Activated CD4-positive, alpha-beta T cell treated with anti-CD3 and anti-CD28 coated beads for 1 hour (primary cell): Measurements from ENCODE around the gene SYNE2.

Source experiments
- DNase-seq: peaks from one replicate; pipeline ENCODE4 v3.0.0-alpha.2; 2020

The SYNE2 gene

DNA sequence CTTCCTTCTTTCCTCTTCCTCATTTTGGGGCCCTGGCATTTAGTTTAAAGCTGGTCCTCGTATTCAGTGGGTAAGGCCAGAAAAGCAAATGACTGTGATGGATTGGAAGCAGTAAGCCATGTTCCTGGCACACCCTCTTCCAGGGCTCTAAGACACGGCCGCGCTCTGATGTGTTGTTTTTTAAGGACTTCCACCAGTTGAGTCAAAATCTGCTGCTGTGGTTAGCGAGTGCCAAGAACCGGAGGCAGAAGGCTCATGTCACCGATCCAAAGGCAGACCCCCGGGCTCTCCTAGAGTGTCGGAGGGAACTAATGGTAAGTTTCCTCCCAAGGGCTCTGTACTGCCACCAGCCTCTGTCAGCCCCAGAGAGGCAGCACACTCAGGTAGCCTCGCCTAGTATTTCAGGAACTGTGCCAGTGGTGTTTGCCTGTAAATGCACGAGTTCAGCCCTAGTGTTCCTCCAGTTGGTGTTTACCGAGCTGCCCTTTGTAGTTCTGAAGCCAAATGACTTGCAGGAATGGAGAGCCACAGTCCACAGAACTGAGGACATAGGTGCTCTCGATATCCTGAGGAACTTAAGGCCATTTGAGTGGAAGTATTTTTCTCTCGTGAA, 368.7 kb downstream of the SYNE2 start:
- no peak for DNase-seq

DNA sequence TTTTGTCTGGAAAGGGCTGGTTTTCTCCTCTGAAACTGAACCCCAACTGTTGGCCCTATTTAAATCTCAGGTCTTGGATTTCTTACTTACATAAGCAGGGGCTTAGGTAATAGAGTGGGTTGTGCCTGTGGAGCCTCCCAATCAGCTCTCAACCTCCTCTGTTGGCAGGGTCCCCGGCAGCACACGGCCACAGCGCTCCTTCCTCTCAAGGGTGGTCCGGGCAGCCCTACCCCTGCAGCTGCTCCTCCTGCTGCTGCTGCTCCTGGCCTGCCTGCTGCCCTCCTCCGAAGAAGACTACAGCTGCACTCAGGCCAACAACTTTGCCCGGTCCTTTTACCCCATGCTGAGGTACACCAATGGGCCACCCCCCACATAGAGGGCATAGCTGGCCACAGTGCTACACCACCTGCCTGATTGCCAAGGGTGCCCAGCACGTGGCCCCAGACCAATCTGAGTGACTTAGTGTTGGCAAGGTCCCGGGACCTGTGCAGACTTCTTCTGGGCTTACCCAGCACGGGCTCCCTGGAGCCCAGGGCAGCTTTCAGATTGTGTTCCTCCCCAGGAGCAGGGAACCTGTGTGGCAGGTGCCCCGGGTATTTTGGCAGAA, 372.4 kb downstream of the SYNE2 start:
- no peak for DNase-seq

DNA sequence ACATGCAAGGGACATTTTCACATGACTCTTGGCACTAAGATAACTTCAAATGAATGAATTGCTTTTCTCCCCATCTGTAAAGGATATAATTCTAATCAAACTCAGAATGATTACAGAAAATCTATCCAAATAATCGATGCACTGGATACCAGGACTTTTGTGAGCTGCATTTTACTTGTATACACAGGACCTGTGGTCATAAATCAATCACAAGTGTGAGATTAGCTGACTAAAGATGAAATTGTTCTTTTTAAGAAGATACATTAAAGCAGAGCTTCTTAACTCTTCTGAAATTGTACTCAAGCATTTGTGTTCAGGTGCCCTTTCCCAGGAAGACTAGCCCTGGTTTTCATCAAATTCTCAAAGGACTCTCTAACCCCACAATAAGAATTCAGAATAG, 375.1 kb downstream of the SYNE2 start:
- no peak for DNase-seq

DNA sequence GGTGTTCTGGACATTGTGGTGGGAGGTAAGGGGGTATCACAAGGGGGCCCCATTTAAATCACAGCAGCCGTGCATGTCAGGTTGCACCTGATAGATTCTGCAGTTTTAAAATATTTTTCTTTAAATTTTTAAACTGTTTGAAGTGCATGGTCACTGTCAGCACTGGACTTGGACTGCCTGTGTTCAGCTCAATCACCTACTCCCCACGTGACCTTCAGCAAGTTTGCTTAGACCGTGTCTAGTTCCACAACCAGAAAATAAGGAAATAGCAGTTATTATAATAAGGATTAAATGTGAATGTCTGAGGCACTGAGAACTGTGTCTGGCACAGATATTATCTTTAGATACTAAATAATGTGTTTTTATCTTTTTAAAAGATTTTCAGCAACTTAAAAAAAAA, 376.7 kb downstream of the SYNE2 start:
- no peak for DNase-seq

DNA sequence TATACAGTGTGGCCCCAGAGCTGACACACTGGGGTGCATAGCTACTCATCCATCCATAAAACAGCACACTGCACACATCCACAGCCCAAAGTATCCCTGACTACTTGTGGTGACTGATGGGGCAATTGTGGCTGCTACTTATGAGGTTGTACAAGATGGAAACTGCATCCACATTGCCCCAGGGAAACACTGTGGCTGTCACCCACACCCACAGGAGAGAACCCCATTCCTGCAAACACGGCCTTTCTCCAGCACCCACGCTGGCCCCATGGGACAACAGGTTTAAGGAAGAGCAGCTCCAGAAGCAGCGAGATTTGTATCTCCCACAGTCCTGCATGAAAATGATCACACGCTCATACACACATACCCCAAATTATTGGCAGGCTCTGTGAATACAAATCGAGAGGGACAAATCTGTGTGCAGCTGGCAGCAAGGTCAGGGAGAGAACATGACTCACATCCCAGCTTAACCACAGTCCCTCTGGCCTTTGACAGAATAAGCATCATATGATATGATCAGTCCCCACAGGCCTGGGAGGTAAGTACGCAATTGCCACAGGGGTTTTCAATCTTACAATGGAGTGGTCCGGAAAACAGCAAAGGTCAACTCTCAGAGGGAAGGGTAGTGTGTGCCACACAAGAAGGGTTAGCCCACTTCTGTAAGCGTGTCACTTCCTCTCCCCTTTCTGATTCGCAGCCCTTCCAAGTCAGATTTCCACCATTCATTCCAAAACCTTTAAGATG, 379.5 kb downstream of the SYNE2 start:
- no peak for DNase-seq

DNA sequence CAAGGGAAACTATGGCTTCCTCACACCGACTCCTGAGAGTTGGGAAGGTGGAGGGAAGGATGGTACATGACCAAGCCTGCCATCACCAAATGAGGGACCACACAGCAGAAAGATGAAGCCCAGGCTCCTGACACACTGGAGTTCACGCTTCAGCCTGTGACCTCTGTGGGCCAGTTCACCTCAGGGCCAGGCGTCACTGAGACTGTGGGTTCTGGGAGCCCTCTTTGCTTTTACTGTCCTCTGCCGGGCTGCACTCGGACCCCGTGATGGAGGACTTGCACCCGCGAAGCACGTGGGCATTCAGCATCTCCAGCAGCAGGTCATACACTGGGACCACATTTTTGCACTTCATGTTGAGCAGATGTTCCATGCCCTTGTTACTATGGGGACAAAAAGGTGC, 380.1 kb downstream of the SYNE2 start:
- no peak for DNase-seq

DNA sequence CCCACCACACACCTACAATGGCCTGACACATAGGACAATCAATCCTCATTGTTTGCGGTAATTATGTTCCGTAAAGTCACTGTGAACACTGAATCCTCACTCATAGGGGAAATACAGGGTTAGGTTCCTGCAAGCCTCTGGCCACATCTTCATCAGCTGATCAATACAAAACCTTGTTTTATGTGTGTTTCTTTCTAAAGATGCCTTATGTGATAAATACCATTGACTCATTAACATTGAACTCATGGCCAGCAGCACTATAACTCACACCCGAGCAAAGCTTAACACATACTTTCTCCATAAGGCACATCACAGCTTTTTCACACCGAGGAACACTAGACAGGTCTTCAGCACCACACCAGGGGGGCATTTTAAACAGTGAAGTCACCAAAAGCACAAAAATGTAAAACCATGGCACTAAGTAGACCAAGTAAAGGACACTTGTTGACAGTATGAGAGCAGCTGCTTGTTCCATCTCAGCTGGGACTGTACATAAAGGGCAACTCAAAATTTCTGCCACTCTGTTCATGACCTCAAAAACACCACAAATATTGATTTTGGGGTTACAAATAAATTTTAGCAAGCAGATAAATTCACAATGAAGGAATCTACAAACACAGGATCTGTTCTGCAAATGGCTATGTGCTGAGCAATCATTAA, 380.9 kb downstream of the SYNE2 start:
- no peak for DNase-seq

DNA sequence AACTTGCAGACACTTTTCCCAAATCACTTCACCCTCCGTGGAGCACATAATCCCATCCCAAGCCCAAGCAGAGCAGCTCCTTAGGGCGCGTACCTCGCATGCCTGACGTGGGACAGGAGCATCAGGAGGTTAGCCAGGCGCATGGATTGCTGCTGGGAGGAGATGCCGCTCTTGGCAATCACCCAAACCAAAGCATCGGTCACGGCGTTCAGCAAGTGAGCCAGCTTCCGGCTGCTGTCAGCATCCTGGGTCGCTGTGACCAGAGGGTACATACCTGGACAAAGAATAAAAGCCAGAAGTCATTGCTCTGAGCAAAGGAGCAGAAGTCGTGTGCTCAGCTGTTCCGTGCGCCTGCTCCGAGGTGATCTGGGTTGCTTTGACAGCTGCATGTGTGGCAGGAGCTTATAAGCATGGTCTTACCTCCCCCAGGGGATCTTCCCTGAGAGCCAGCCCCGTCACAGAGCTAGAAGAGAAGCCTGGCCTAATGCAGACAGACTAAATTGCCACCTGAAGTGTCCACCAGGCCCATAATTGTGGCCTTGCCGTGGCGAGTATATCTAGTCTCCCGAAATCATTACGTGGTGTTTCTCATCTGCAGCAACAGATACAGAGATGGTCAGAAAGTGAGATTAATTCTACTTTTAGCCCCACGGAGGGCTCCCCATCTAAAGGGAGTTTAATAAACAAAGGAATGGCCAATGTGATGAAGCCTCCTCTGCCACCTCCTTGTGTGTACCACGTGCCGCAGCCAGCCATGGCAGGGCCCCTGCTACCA, 382.3 kb downstream of the SYNE2 start:
- DNase-seq = no peak

DNA sequence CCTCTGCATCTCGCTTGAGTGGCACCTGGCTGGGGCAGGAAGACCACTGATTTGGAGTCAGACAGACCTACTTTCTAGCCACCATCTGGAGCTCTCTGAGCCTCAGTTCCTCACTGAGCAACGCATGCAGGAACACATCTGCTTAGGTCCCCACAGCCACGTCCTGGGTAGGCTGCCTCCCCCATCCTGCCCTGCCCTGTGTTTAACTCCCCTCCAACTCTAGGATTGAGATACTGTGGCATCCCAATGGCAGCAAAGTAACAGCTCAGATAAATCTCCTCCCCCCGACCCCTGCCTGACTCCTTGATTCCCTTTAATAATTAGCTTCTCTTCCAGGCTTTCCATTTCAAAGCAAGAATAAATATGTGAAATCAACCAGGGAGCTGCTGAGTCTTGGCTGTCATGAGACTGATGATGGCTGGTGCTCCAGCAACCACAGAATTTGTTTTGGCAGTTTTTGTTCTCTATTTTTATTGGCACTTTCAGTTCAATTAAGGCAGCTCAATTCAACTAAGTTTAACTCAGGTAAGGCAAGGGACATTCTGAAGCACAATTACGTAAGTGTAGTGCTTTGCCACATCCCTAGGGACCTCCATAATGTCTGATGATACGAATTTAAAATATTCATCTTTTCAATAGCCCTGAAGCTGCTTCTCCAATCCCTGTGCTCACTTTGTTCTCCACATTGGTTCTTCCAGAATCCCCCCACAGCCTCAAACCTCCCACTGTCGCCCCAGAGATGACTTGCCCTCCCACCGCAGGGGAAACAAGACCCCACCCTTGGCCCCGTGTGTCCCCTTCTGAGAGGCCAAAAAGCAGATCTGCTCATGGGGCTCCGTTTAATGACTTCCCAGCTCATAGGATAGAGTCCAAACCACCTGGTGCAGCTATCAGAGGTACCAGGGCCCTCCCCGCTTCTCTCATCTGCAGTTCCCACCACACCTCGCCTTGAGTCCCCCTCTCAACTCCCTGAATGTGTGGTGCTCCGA, 383.1 kb downstream of the SYNE2 start:
- DNase-seq = no peak

DNA sequence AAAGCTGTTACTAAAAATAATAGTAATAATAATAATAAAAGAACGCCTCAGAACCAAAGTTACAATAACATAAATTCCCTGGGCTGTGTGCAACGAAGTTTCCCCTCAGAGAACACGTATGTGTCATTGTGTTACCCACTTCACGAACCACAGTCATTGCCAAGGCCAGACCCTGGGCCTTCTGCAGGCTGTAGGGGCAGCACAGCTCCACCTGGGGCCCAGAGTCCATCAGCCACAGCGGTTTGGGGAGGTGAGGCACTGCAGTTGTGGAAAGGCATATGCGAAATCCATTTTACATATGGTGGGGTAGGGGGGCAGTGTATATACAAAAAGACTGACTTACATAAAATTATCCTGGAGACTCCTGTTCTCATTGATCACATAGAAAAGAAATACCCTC, 385.2 kb downstream of the SYNE2 start:
- DNase-seq = no peak

DNA sequence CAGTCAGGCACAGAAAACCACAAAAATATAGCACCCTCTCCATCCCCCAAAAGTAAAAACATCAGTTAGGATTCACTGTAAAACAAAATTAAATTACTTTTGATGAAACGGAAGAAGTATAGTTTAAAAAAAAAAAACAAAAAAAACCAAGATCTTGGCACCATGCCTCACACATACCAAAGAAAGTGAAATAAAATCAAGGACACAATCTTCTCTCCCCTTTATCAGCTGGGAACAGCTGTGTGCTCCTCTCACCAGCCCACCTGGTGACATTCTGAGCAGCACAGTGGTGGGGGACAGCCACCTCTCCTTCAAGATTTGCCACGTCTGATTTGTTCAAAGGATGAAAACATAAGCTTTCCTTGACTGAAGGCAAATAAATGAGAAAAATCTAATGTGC, 385.8 kb downstream of the SYNE2 start:
- DNase-seq = no peak

DNA sequence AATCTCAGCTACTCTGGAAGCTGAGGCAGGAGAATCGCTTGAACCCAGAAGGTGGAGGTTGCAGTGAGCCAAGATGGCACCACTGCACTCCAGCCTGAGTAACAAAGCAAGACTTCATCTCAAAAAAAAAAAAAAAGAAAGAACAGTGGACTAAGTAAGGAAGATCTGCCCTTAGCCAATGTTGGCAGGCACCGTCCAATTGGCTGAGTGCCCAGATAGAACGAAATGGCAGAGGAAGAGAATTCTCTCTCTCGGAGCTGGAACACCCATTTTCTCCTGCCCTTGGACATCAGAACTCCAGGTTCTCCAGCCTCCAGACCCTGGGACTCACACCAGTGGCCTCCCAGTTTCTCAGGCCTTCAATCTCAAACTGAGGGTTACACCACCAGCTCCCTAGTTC, 391.5 kb downstream of the SYNE2 start:
- no peak for DNase-seq

DNA sequence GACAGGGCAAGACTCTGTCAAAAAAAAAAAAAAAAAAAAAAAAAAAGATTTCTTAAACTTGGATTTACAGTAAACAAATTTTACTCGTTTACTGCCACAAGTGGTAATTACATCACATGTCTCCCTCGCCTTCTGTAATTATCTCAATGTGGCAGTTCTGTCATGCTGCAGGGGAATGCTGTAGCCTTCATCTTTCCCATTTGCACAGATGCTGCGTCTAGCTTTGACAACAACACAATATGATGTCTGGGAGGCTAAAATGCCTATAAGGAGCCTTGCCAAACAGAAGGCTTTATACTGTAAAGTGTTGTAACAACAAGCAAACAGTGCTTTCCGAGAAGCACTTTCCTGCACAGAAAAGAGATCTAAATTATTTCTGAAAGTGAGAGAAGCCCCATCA, 392.7 kb downstream of the SYNE2 start:
- DNase-seq = no peak

DNA sequence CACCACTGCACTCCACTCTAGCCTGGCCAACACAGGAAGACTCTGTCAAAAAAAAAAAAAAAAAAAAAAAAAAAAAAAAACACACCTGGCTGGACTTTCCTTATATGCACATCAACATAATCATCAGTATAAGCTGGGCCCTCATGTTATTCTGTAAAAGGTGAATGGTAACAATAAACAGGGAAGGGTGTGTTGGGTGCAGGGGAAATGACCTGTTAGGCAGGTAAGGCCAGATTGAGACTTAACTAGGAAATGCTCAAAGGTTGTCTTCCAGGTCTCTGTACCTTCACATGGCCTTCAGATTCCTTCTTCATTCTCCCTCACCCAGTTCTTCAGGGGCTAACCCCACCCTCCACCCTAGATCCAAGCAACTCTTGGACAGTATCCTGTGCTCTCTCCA, 393.9 kb downstream of the SYNE2 start:
- no peak for DNase-seq

DNA sequence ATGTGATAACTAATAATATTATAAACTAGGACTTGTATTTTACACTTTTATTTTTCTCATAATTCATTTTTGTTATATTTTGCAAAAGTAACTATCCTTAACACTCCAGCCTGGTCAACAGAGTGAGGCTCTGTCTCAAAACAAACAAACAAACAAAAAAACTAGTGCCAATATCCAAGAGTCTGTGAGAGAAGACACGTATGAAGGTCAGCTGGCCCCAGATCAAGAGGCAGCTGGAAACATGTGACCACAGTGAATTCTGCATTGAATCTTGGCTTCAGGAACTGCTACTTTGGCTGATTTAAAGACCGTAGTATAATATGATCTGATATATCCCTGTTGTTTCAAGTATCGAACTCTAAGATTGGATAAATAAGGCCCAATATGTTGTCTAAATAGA, 394.4 kb downstream of the SYNE2 start:
- DNase-seq = no peak

DNA sequence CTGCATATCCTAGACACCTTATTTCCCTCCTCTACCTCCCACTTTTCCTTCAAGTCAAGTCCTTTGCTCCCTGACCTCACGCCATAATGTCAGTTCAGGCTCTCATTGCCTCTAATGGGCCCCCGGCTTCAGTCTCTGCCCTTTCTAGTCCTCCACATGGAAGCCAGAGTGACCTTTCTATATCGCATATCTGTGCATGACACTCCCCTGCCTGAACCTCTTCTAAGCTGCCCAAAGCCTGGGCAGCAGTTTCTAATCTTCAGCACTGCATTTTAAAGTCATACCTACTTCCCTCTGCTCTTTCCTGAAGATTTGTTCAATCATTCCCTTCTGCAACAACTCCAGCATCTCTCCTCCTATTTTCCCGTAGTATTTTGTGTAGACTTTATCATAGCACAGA, 395.9 kb downstream of the SYNE2 start:
- no peak for DNase-seq

DNA sequence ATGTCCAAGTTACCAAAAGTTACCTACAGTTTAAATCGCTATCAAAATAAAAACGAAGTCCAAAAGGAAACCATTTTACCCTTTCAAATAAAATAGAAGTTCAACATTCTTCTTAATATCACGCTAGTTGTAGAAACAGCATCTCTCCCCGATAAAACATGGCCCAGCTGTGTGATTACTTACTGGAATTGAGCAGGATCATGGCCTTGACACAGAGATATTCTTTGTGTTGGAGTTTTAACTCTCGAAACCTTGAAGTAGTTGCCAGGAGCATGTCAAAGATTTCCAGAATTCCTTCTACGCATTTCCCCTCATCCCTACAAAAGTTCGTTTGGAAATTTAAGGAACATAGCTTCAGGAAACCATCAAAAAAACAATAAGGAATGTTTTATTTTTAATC, 396.6 kb downstream of the SYNE2 start:
- no peak for DNase-seq

DNA sequence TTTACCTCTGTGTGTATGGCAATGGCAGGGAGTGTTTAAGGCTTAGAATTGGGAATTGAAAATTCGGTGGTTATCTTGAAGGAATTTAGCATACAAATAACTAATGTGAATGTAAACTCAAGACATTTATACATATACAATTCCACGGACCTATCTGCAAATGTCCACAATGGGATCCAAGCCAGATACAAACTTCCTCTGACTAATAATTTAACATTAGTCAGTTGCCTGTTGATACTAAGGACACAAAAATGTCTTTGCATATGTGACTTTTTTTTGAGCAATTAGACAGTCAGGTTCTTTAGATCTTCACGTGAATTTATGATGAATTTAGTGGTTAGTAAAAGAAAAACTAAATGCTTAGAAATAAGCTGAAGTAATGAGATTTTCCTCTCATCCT, 400.9 kb downstream of the SYNE2 start:
- no peak for DNase-seq

DNA sequence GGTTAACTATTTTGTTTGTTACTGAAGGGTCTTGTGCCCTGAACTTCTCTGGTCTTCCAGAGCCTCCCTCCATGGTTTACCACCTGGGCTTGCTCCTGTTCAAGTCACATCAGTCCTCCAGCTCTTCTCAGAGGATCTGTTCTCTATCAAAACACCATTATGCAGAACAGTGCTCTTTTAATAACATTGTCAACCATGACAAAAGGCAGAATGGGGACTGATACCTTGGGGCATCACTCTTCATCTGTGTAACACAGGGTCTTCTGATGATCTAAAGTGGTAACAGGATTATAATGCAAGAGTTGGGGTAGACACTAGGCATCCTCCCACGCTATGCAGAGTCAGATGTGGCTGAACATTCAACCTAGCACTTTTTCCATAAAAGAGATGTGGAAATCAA, 403.0 kb downstream of the SYNE2 start:
- no peak for DNase-seq

DNA sequence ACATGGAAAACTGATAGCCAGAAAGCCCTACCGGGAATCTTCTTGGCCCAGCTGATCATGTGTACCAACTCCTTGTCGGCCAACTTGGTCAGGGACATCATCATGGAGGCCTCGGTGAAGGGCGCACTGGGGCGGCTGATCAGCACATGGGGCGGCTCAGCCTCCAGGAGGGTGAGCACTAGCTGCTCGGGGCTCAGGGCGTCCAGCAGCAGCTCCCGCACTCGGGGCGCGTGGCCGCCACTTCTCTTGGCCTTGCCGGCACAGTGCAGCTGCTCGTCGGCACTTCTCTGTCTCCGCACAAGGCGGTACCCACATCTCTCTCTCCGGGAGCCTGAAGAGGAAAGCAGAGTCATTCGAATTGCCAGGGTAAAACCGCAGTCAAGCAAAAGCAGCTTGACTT, 407.6 kb downstream of the SYNE2 start:
- DNase-seq = no peak

DNA sequence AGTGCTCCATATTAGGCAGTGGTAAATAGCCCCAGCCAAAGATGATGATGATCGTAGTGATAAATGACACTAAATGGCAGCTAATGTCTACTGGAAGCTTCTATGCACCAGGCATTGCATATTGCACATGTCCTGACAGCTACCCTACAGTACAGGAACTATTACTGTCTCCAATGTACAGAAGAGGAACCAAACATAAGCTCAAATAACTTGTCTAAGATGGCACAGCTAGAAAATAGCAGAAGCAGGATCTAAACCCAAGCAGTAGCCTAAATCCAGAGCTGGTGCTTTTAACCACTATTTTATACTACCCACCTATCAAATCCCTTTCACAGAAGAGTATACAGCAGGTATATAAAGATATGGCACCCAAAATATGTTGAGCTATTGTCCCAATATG, 412.4 kb downstream of the SYNE2 start:
- no peak for DNase-seq

DNA sequence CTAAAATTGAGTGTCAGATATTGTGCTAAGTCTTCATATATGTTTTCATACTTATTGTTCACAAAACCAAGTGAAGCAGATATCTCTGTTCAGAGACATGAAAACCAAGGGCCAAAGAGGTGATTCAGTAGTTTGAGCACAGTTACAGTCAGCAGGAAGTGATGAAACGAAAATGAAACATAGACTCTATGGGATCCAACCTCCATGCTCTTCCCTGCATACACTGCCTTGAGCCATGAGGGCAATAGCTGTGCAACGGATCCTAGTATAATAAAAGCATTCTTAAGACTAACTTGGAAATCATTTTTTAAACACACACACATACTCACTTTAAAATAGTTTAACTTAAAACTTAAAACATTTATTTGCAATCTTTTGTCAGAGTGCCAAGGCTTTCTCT, 413.4 kb downstream of the SYNE2 start:
- no peak for DNase-seq
